ENCODE results near the gene PLXND1. TPM values are rescaled to one million over a fixed set of nuclear protein-coding genes. Genes with fewer than 3 reads are reported as not detected.

The PLXND1 gene
- total and polyA plus RNA-seq, 2 donors from 2014 or later: 67.0 to 152 TPM

DNA sequence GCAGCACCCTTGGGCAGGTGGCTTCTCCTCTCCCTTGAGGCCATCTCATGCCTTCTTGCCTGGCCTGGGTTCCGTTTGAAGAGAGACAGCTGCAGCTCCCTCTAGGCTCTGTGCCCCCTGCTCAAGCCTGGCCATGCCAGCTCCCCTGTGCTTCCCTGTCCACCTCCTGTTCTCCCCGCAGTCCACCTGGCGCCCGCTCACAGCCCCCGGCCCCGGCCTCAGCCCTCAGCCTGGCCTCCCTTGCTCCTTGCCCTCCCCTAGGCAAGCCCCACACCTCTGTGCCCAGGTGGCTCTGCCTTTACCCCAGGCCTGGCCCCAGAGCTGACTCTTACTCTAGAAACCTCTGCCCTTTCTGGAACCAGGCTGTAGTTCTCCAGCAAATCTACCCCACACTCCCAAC is 91.9 kb downstream of the PLXND1 start:
- TF ChIP-seq, protein P1, sequence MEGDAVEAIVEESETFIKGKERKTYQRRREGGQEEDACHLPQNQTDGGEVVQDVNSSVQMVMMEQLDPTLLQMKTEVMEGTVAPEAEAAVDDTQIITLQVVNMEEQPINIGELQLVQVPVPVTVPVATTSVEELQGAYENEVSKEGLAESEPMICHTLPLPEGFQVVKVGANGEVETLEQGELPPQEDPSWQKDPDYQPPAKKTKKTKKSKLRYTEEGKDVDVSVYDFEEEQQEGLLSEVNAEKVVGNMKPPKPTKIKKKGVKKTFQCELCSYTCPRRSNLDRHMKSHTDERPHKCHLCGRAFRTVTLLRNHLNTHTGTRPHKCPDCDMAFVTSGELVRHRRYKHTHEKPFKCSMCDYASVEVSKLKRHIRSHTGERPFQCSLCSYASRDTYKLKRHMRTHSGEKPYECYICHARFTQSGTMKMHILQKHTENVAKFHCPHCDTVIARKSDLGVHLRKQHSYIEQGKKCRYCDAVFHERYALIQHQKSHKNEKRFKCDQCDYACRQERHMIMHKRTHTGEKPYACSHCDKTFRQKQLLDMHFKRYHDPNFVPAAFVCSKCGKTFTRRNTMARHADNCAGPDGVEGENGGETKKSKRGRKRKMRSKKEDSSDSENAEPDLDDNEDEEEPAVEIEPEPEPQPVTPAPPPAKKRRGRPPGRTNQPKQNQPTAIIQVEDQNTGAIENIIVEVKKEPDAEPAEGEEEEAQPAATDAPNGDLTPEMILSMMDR (IDR thresholded peaks at IDR 0.05; ENCODE audit: borderline replicate concordance, extremely low read depth, insufficient read depth): no peak
- FAIRE-seq (no peak), DNase-seq (no peak)
- H3K27me3 ChIP-seq (ENCODE audit: control insufficient read depth, insufficient read depth, low read length): no peaks in the 10 kb centered on the region
- no peak overlapping the region for H3K27ac ChIP-seq (ENCODE audit: low read depth in 2 of 2, low read length in 2 of 2)
- H3K9me3 ChIP-seq (ENCODE audit: control insufficient read depth in 2 of 3, insufficient read depth in 1 of 3, low read length in 3 of 3): no peaks in the 10 kb centered on the region
- H3K9ac ChIP-seq (ENCODE audit: low read length in 3 of 3): no peak overlapping the region
- H3K4me1 ChIP-seq (ENCODE audit: control insufficient read depth in 2 of 3, insufficient read depth in 2 of 3, low read depth in 1 of 3, low read length in 3 of 3): no peaks in the 10 kb centered on the region
- no peak overlapping the region for H3K4me3 ChIP-seq (ENCODE audit: low read length in 3 of 3)
- peaks cover 0 to 31% (median 12%) of the 10 kb centered on the region in 3 donors for H3K36me3 ChIP-seq (ENCODE audit: control insufficient read depth in 2 of 3, insufficient read depth in 3 of 3, low read length in 3 of 3)
- intact Hi-C loops (cut with DNase I): no loop called here

DNA sequence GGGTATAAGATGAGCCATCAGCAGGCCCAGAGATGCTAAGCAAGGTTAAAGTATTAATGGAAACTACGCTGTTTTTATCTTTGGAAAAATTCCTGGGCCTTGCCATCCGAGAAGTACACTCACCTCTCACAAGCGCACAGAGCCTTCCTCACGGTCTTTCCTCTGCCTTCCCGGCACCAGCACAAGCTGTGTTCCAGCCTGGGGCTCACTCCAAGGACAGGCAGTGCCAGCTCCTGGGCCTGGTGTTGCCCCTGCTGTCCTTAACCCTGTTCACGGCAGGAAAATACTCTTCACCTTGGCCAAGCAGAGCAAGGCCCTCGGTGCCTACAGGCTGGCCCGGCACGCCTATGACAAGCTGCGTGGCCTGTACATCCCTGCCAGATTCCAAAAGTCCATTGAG is 92.4 kb downstream of the PLXND1 start:
- Histone ChIP-seq H3K4me3 (ENCODE audit: low read length in 3 of 3) (no peak overlapping the region), H3K27ac (ENCODE audit: low read depth in 2 of 2, low read length in 2 of 2) (no peak overlapping the region), H3K27me3 (ENCODE audit: control insufficient read depth, insufficient read depth, low read length) (no peaks in the 10 kb centered on the region), H3K9ac (ENCODE audit: low read length in 3 of 3) (no peak overlapping the region), H3K4me1 (ENCODE audit: control insufficient read depth in 2 of 3, insufficient read depth in 2 of 3, low read depth in 1 of 3, low read length in 3 of 3) (no peaks in the 10 kb centered on the region), H3K9me3 (ENCODE audit: control insufficient read depth in 2 of 3, insufficient read depth in 1 of 3, low read length in 3 of 3) (no peaks in the 10 kb centered on the region), H3K36me3 (ENCODE audit: control insufficient read depth in 2 of 3, insufficient read depth in 3 of 3, low read length in 3 of 3) (peaks cover 0 to 31% (median 13%) of the 10 kb centered on the region in 3 donors)
- TF ChIP-seq, protein P1 (IDR thresholded peaks at IDR 0.05; ENCODE audit: borderline replicate concordance, extremely low read depth, insufficient read depth): no peak
- intact Hi-C loops (cut with DNase I): no loop called here
- DNase-seq (no peak), FAIRE-seq (no peak)

DNA sequence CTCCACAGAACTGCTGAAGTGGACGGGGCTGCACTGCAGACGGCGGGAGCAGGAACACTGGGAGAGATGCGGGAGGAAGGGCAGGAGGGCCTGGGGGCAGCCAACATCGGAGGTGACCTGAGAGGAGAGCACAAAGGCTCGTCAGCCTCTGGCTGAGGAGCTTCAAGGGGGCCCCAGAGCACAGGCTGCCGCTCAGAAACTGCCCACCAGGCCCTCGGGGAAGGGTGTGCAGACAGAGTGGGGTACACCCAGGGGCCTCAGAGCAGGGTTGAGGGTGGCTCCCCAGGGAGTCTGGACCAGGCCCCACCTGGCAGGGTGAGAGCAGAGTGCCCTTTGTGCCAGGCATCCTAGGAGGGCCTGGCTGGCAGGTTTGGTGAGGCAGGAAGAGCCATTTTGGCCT is 92.8 kb downstream of the PLXND1 start:
- no peaks in the 10 kb centered on the region for H3K9me3 ChIP-seq (ENCODE audit: control insufficient read depth in 2 of 3, insufficient read depth in 1 of 3, low read length in 3 of 3)
- H3K36me3 ChIP-seq (ENCODE audit: control insufficient read depth in 2 of 3, insufficient read depth in 3 of 3, low read length in 3 of 3): peaks cover 0 to 31% (median 13%) of the 10 kb centered on the region in 3 donors
- H3K4me1 ChIP-seq (ENCODE audit: control insufficient read depth in 2 of 3, insufficient read depth in 2 of 3, low read depth in 1 of 3, low read length in 3 of 3): no peaks in the 10 kb centered on the region
- H3K9ac ChIP-seq (ENCODE audit: low read length in 3 of 3): no peak overlapping the region
- no peaks in the 10 kb centered on the region for H3K27me3 ChIP-seq (ENCODE audit: control insufficient read depth, insufficient read depth, low read length)
- H3K27ac ChIP-seq (ENCODE audit: low read depth in 2 of 2, low read length in 2 of 2): no peak overlapping the region
- intact Hi-C loops (cut with DNase I): no loop called here
- no peak overlapping the region for H3K4me3 ChIP-seq (ENCODE audit: low read length in 3 of 3)
- TF ChIP-seq, protein P1 (IDR thresholded peaks at IDR 0.05; ENCODE audit: borderline replicate concordance, extremely low read depth, insufficient read depth): no peak
- no peak for DNase-seq
- FAIRE-seq: no peak

DNA sequence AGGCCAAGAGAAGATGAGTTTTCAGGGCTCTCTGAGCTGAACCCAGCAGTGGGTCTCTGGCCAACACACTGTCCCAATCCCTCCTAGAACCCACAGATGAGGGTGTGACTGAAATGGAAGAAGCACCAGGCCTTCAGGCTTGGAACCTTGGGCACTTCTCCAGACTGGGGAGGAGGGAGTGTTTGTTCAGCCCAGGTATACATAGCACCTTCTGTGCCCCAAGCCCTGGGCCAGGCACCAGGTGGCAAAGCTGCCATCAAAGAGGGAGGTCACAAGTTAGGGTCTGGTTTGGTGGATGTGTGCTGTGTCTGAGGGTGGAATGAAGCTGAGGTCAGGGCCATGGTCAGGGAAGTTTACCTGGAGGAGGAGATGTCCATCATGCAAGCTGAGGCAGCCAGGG is 93.9 kb downstream of the PLXND1 start:
- TF ChIP-seq, protein P1 (IDR thresholded peaks at IDR 0.05; ENCODE audit: borderline replicate concordance, extremely low read depth, insufficient read depth): no peak
- Histone ChIP-seq H3K27ac (ENCODE audit: low read depth in 2 of 2, low read length in 2 of 2) (no peak overlapping the region), H3K27me3 (ENCODE audit: control insufficient read depth, insufficient read depth, low read length) (no peaks in the 10 kb centered on the region), H3K4me1 (ENCODE audit: control insufficient read depth in 2 of 3, insufficient read depth in 2 of 3, low read depth in 1 of 3, low read length in 3 of 3) (no peaks in the 10 kb centered on the region), H3K9ac (ENCODE audit: low read length in 3 of 3) (no peak overlapping the region), H3K4me3 (ENCODE audit: low read length in 3 of 3) (no peak overlapping the region), H3K36me3 (ENCODE audit: control insufficient read depth in 2 of 3, insufficient read depth in 3 of 3, low read length in 3 of 3) (peaks cover 0 to 38% (median 13%) of the 10 kb centered on the region in 3 donors), H3K9me3 (ENCODE audit: control insufficient read depth in 2 of 3, insufficient read depth in 1 of 3, low read length in 3 of 3) (no peaks in the 10 kb centered on the region)
- DNase-seq: peak in 1 of 5 donors; percentile 26
- intact Hi-C loops (cut with DNase I): no loop called here
- FAIRE-seq: no peak

Measured in kidney (tissue), 14 donors.